IMR-90 (cell line): ENCODE results near the gene MRPS34. TPM values are rescaled to one million over a fixed set of nuclear protein-coding genes. Genes with fewer than 3 reads are reported as not detected.

Source experiments
- ATAC-seq: fragments of 200-7000 bp; cut with Tn5 transposase; 2 replicates; pipeline ENCODE4 v1.9.1; 2020; ENCODE audit warnings: low read depth, mild to moderate bottlenecking, moderate library complexity
- BruUV-seq: library from RNA; stranded (reverse); fragments of 400-500 nt; replicated peaks from 2 replicates; lab custom pipeline; 2021; lab: Mats Ljungman, UMichigan
- CTCF ChIA-PET: fragments of 300-600 bp; formaldehyde crosslinking; extraction: SDS; loops from one replicate; lab custom pipeline; 2021; ENCODE audit warnings: antibody characterized with exemption; lab: Yijun Ruan, JAX
- POLR2A ChIA-PET: fragments of 300-600 bp; sonication (Branson Sonifier 250); formaldehyde crosslinking; loops from one replicate; lab custom pipeline; 2022; ENCODE audit warnings: antibody characterized with exemption; ENCODE audit not compliant: unreplicated experiment; lab: Charles Lee
- DNase-seq: peaks from one replicate; pipeline ENCODE4 v3.0.0; 2013
- H2AFZ ChIP-seq: replicated peaks from 2 replicates; pipeline ENCODE3; 2013; ENCODE audit warnings: low read length, mild to moderate bottlenecking; ENCODE audit not compliant: poor library complexity
- H2AK5ac ChIP-seq: 2 replicates; pipeline ENCODE4 v1.6.1; 2013; ENCODE audit warnings: low read depth, low read length, inconsistent platforms
- H2AK9ac ChIP-seq: replicated peaks from 2 replicates; pipeline ENCODE3; 2013; ENCODE audit warnings: mild to moderate bottlenecking, low read depth, low read length, moderate library complexity; ENCODE audit not compliant: poor library complexity
- H2BK120ac ChIP-seq: 2 replicates; pipeline ENCODE4 v1.6.1; 2013; ENCODE audit warnings: low read depth, low read length, inconsistent platforms
- H2BK15ac ChIP-seq: 3 replicates; pipeline ENCODE4 v1.6.1; 2013; ENCODE audit warnings: low read depth, low read length, inconsistent platforms
- H2BK20ac ChIP-seq: 2 replicates; pipeline ENCODE4 v1.6.1; 2013; ENCODE audit warnings: low read depth, mild to moderate bottlenecking, inconsistent platforms, low read length, moderate library complexity
- H2BK5ac ChIP-seq: 2 replicates; pipeline ENCODE4 v1.6.1; 2013; ENCODE audit warnings: mild to moderate bottlenecking, low read depth, low read length, inconsistent platforms; ENCODE audit not compliant: poor library complexity, severe bottlenecking
- H3K14ac ChIP-seq: replicated peaks from 2 replicates; pipeline ENCODE4 v1.6.1; 2013; ENCODE audit warnings: low read depth, low read length, inconsistent platforms
- H3K18ac ChIP-seq: 2 replicates; pipeline ENCODE4 v1.6.1; 2013; ENCODE audit warnings: low read depth, low read length, control low read depth
- H3K23ac ChIP-seq: 2 replicates; pipeline ENCODE4 v1.6.1; 2013; ENCODE audit warnings: low read depth, low read length, inconsistent platforms
- H3K27ac ChIP-seq: 2 replicates; pipeline ENCODE4 v1.5.1; 2013; ENCODE audit warnings: mild to moderate bottlenecking, control low read depth, low read length; ENCODE audit not compliant: insufficient read depth
- H3K27me3 ChIP-seq: 2 replicates; pipeline ENCODE4 v1.6.1; 2013; ENCODE audit warnings: low read length; ENCODE audit not compliant: control insufficient read depth, insufficient read depth
- H3K36me3 ChIP-seq: 2 replicates; pipeline ENCODE4 v1.6.1; 2013; ENCODE audit warnings: low read length, mixed read lengths; ENCODE audit not compliant: control insufficient read depth, insufficient read depth
- H3K4ac ChIP-seq: 2 replicates; pipeline ENCODE4 v1.6.1; 2013; ENCODE audit warnings: low read depth, low read length, inconsistent platforms
- H3K4me1 ChIP-seq: 2 replicates; pipeline ENCODE4 v1.6.1; 2013; ENCODE audit warnings: low read length, mixed read lengths; ENCODE audit not compliant: control insufficient read depth, insufficient read depth
- H3K4me2 ChIP-seq: 2 replicates; pipeline ENCODE4 v1.6.1; 2013; ENCODE audit warnings: low read depth, mild to moderate bottlenecking, control low read depth, low read length, moderate library complexity
- H3K4me3 ChIP-seq: 2 replicates; pipeline ENCODE4 v1.5.1; 2013; ENCODE audit warnings: low read depth, mild to moderate bottlenecking, control low read depth, low read length, moderate library complexity; ENCODE audit not compliant: insufficient read depth
- H3K56ac ChIP-seq: 2 replicates; pipeline ENCODE4 v1.6.1; 2013; ENCODE audit warnings: low read length, inconsistent platforms; ENCODE audit not compliant: insufficient read depth; ENCODE audit errors: extremely low read depth
- H3K79me1 ChIP-seq, 2 experiments: 2 replicates each; pipeline ENCODE4 v1.6.1; 2013; ENCODE audit warnings: low read length in 2 of 2, inconsistent platforms in 1 of 2, low read depth in 1 of 2
- H3K9ac ChIP-seq: 2 replicates; pipeline ENCODE4 v1.6.1; 2013; ENCODE audit warnings: low read depth, low read length, control low read depth
- H3K9me1 ChIP-seq: 2 replicates; pipeline ENCODE4 v1.6.1; 2013; ENCODE audit warnings: low read length, inconsistent platforms; ENCODE audit not compliant: insufficient read depth
- H3K9me3 ChIP-seq: 2 replicates; pipeline ENCODE4 v1.6.1; 2013; ENCODE audit warnings: low read length; ENCODE audit not compliant: control insufficient read depth, insufficient read depth
- H4K20me1 ChIP-seq: 2 replicates; pipeline ENCODE4 v1.6.1; 2013; ENCODE audit warnings: low read length, inconsistent platforms; ENCODE audit not compliant: insufficient read depth
- H4K5ac ChIP-seq: 2 replicates; pipeline ENCODE4 v1.6.1; 2013; ENCODE audit warnings: mild to moderate bottlenecking, low read depth, low read length, control low read depth
- H4K8ac ChIP-seq, 2 experiments: 2 replicates each; pipeline ENCODE4 v1.6.1; 2013; ENCODE audit warnings: low read depth in 2 of 2, low read length in 2 of 2, control low read depth in 1 of 2, inconsistent platforms in 1 of 2
- H4K91ac ChIP-seq: 2 replicates; pipeline ENCODE4 v1.6.1; 2013; ENCODE audit warnings: low read depth, low read length, inconsistent platforms; ENCODE audit not compliant: insufficient read depth
- BHLHE40 ChIP-seq: fragments of 150-350 bp; IDR thresholded peaks from 2 replicates; pipeline ENCODE4 v1.6.1; 2016; ENCODE audit warnings: mild to moderate bottlenecking, low read depth, low read length
- CHD1 ChIP-seq: IDR thresholded peaks from 2 replicates; pipeline ENCODE4 v1.6.1; 2012; ENCODE audit warnings: low read depth, low read length, improper control_type of control experiment
- MAZ ChIP-seq: IDR thresholded peaks from 2 replicates; pipeline ENCODE4 v1.6.1; 2012; ENCODE audit warnings: low read depth, mild to moderate bottlenecking, low read length, improper control_type of control experiment, moderate library complexity, borderline replicate concordance
- POLR2A ChIP-seq: IDR thresholded peaks from 2 replicates; pipeline ENCODE4 v1.6.1; 2012; ENCODE audit warnings: mild to moderate bottlenecking, low read depth, low read length
- RFX5 ChIP-seq: IDR thresholded peaks from 2 replicates; pipeline ENCODE4 v1.8.0; 2012; ENCODE audit warnings: low read depth, mild to moderate bottlenecking, low read length, moderate library complexity
- WGBS, 2 experiments: methylation state at CpG; one replicate each; pipeline versions ENCODE4 v1.1.5 to v1.1.7; 2013; ENCODE audit warnings: missing lambda C conversion rate in 2 of 2; ENCODE audit not compliant: insufficient read length in 1 of 2; ENCODE audit errors: extremely low coverage in 2 of 2; 5-methylcytosine and 5-hydroxymethylcytosine counted together
- dilution Hi-C: fragments of 300-500 bp; cut with HindIII; formaldehyde crosslinking; loops from one replicate; pipeline ENCODE4 v1.14.3; 2018; ENCODE audit warnings: low sequenced_read_pairs; ENCODE audit not compliant: unreplicated experiment
- in situ Hi-C: fragments of 300-500 bp; cut with MboI; formaldehyde crosslinking; loops from 3 replicates; pipeline ENCODE4 v1.14.3; 2019; ENCODE audit warnings: low sequenced_read_pairs, inconsistent platforms, mixed read lengths
- intact Hi-C: fragments of 100-400 bp; cut with micrococcal nuclease; formaldehyde crosslinking; loops from 2 replicates; pipeline ENCODE4 v1.10.0; 2022
- polyA plus RNA-seq, 3 experiments: library from polyadenylated mRNA; depleted of rRNA; stranded (reverse); fragments of >200 nt; gene quantifications; 2 replicates each; pipeline ENCODE4 v1.2.3, GENCODE V29; 2012; ENCODE audit warnings: low replicate concordance in 1 of 3
- total RNA-seq: library from RNA; depleted of rRNA; stranded (reverse); fragments of >200 nt; gene quantifications from 2 replicates; pipeline ENCODE4 v1.2.3, GENCODE V29; 2012

The MRPS34 gene
- total and polyA plus RNA-seq, 2 of the 4 experiments (the other 2 are of a cell fraction) = 68.5 to 80.4 TPM

GRCh38 chr16:1757714-1758461 lies 15.0 kb downstream of the MRPS34 start:
- Histone ChIP-seq H3K18ac (no peak overlapping the region), H2BK5ac (no peak overlapping the region), H3K23ac (no peak overlapping the region), H3K27ac (no peak overlapping the region), H3K36me3 (peaks cover 57% of the 10 kb centered on the region), H2AK9ac (no peak overlapping the region), H3K9me1 (no peaks in the 10 kb centered on the region), H3K9ac (no peak overlapping the region), H4K91ac (no peak overlapping the region), H3K4me1 (no peaks in the 10 kb centered on the region), H3K56ac (no peak overlapping the region), H2BK120ac (no peak overlapping the region), H2BK20ac (no peak overlapping the region), H3K14ac (no peak overlapping the region), H2BK15ac (no peak overlapping the region), H4K20me1 (peaks cover 2% of the 10 kb centered on the region; the same call in 1 of the 2 replicates), H3K27me3 (no peaks in the 10 kb centered on the region), H4K5ac (no peak overlapping the region), H3K79me1 (0 out of 4 replicates have a peak, but pooled peaks cover 0 to 6% of the 10 kb centered on the region in 2 experiments), H3K4me3 (no peak overlapping the region), H4K8ac (no peak overlapping the region), H3K9me3 (no peaks in the 10 kb centered on the region), H2AK5ac (no peak overlapping the region), H3K4ac (no peak overlapping the region), H3K4me2 (no peak overlapping the region), H2AFZ (no peak overlapping the region)
- dilution Hi-C loops = no loop called here
- CTCF ChIA-PET = no interaction called here
- TF ChIP-seq POLR2A (no peak), RFX5 (no peak), MAZ (no peak), CHD1 (no peak), BHLHE40 (no peak)
- DNase-seq (no peak), ATAC-seq (no peak)
- BruUV-seq = no TSS peak
- 95% methylated on average over 11 of the region's 37 CpGs; no CpG with 5 or more reads in 1 of the 2 experiments for WGBS, 2 experiments
- in situ Hi-C loops = no loop called here
- intact Hi-C loops = no loop called here
- POLR2A ChIA-PET = no interaction called here
